SU-DHL-6 (cell line): ENCODE measurements around the gene GRK2.

Source experiments
- EZH2phosphoT487 ChIP-seq: fragments of 200-600 bp; sonication (generic), shearing (Covaris generic); conservative IDR thresholded peaks from 2 replicates; pipeline ENCODE4 v1.6.1; 2018; ENCODE audit warnings: mild to moderate bottlenecking, antibody characterized with exemption, low read length, moderate library complexity, mixed read lengths
- TF ChIP-seq, protein P1 (sequence below): fragments of 200-600 bp; sonication (generic); IDR thresholded peaks from one replicate; pipeline ENCODE4 v1.5.1; 2017; ENCODE audit warnings: antibody characterized with exemption, mild to moderate bottlenecking, low read length, moderate library complexity; ENCODE audit not compliant: insufficient read depth, poor library complexity, severe bottlenecking

DNA sequence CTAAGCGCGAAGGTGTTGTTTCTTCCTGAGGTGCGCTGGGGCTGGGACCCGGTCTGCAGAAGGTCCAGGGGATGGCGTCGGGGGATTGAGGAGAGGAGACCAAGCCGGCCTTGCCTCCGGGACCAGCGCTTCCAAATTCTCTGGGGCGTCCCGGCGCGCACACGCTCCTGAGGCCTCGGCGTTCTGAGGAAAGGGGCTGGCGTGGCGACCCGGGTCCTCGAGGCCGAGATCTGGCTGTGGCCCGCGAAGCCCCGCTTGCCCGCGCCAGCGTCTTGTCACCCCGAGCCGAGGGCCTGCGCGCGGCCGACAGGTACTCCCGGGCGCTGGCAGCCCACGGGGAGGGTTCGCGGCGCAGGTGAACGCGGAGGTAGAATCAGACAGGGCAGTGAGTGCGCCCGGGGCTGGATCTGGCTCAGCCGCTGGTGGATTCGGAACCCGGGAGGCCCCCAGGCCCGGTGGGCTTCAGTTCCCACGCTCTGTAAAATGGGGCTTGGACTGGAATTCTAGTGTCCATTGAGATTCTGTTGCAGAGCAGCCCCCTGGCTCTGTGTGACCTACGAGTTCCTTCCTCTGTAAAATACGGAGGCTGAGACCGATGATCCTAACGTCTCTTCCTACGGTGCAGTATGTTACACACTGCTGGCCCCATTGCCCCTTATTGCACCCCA is 51.7 kb downstream of the GRK2 start:
- TF ChIP-seq, protein P1, sequence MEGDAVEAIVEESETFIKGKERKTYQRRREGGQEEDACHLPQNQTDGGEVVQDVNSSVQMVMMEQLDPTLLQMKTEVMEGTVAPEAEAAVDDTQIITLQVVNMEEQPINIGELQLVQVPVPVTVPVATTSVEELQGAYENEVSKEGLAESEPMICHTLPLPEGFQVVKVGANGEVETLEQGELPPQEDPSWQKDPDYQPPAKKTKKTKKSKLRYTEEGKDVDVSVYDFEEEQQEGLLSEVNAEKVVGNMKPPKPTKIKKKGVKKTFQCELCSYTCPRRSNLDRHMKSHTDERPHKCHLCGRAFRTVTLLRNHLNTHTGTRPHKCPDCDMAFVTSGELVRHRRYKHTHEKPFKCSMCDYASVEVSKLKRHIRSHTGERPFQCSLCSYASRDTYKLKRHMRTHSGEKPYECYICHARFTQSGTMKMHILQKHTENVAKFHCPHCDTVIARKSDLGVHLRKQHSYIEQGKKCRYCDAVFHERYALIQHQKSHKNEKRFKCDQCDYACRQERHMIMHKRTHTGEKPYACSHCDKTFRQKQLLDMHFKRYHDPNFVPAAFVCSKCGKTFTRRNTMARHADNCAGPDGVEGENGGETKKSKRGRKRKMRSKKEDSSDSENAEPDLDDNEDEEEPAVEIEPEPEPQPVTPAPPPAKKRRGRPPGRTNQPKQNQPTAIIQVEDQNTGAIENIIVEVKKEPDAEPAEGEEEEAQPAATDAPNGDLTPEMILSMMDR = no peak
- no peak for TF ChIP-seq EZH2phosphoT487
